Inferior parietal cortex (tissue), 1 donor: ENCODE data around the gene SYTL2.
A peak's percentile ranks its signal among the peaks of the same experiment; 100 is the strongest.

Source experiments
- DNase-seq: peaks from one replicate; pipeline ENCODE4 v3.0.0-alpha.2; 2016; ENCODE audit errors: extremely low spot score

The SYTL2 gene

GRCh38 chr11:85726381-85726780 lies 84.6 kb downstream of the SYTL2 start:
- DNase-seq: no peak

- DNase-seq: no peak
Observed at GRCh38 chr11:85725510-85726258, 85.3 kb downstream of the SYTL2 start.

- DNase-seq: no peak
Observed at GRCh38 chr11:85724748-85725465, 86.0 kb downstream of the SYTL2 start.

GRCh38 chr11:85723088-85723487 lies 87.9 kb downstream of the SYTL2 start:
- DNase-seq: no peak

- no peak for DNase-seq
Observed at GRCh38 chr11:85721191-85721590, 89.8 kb downstream of the SYTL2 start.

GRCh38 chr11:85718991-85719807 lies 91.7 kb downstream of the SYTL2 start:
- DNase-seq: peak; percentile 70

GRCh38 chr11:85718126-85718943 lies 92.6 kb downstream of the SYTL2 start:
- DNase-seq: no peak

GRCh38 chr11:85717429-85717828 lies 93.5 kb downstream of the SYTL2 start:
- no peak for DNase-seq

GRCh38 chr11:85712953-85713352 lies 98.0 kb downstream of the SYTL2 start:
- no peak for DNase-seq

GRCh38 chr11:85710917-85711316 lies 100.0 kb downstream of the SYTL2 start:
- DNase-seq: no peak

GRCh38 chr11:85709941-85710702 lies 100.8 kb downstream of the SYTL2 start:
- DNase-seq: no peak

- no peak for DNase-seq
Observed at GRCh38 chr11:85705800-85706199, 105.1 kb downstream of the SYTL2 start.

- DNase-seq: no peak
Observed at GRCh38 chr11:85704967-85705366, 106.0 kb downstream of the SYTL2 start.

GRCh38 chr11:85699957-85700741 lies 110.8 kb downstream of the SYTL2 start:
- DNase-seq: no peak

GRCh38 chr11:85698195-85698594 lies 112.7 kb downstream of the SYTL2 start:
- no peak for DNase-seq

GRCh38 chr11:85697747-85698146 lies 113.2 kb downstream of the SYTL2 start:
- DNase-seq: no peak

- DNase-seq: no peak
Observed at GRCh38 chr11:85695546-85695945, 115.4 kb downstream of the SYTL2 start.

GRCh38 chr11:85694385-85694980 lies 116.5 kb downstream of the SYTL2 start:
- DNase-seq: peak; percentile 74

GRCh38 chr11:85685820-85686459 lies 125.0 kb downstream of the SYTL2 start, which contains the start of gene CCDC89:
CCDC89 (minus strand) TSS chr11:85686195; CDS start chr11:85686130, 65 bp downstream.
- DNase-seq: peak; percentile 72
